Neural cell (in vitro differentiated cells): ENCODE results near the gene GALT. TPM values are rescaled to one million over a fixed set of nuclear protein-coding genes. Genes with fewer than 3 reads are reported as not detected.

Experiments
- H2AFZ ChIP-seq: fragments of 200-600, 300-800 bp; sonication (generic), shearing (Covaris generic); 2 replicates; pipeline ENCODE4 v1.6.0; 2014; ENCODE audit warnings: low read depth, mild to moderate bottlenecking, antibody characterized with exemption, low read length, moderate library complexity
- H3F3A ChIP-seq: fragments of 200-600 bp; shearing (Covaris generic); 2 replicates; pipeline ENCODE4 v1.6.1; 2016; ENCODE audit warnings: mild to moderate bottlenecking, moderate library complexity, mixed read lengths, antibody characterized with exemption, low read length; ENCODE audit not compliant: insufficient read depth, poor library complexity, severe bottlenecking
- H3K27ac ChIP-seq: fragments of 200-600, 300-800 bp; sonication (generic), shearing (Covaris generic); 2 replicates; pipeline ENCODE4 v1.5.1; 2014; ENCODE audit warnings: mild to moderate bottlenecking, low read length, moderate library complexity
- H3K27me3 ChIP-seq: fragments of 300-800, 200-600 bp; sonication (generic), shearing (Covaris generic); 2 replicates; pipeline ENCODE4 v1.6.0; 2014; ENCODE audit warnings: mild to moderate bottlenecking, low read depth, low read length, moderate library complexity; ENCODE audit not compliant: insufficient read depth
- H3K36me3 ChIP-seq: fragments of 300-800, 200-600 bp; sonication (generic), shearing (Covaris generic); 2 replicates; pipeline ENCODE4 v1.5.1; 2014; ENCODE audit warnings: mild to moderate bottlenecking, antibody characterized with exemption, low read length, moderate library complexity; ENCODE audit not compliant: insufficient read depth
- H3K4me2 ChIP-seq: fragments of 300-800, 200-600 bp; sonication (generic), shearing (Covaris generic); 2 replicates; pipeline ENCODE4 v1.6.0; 2014; ENCODE audit warnings: mild to moderate bottlenecking, low read length
- H3K4me3 ChIP-seq: fragments of 300-800, 200-600 bp; sonication (generic), shearing (Covaris generic); 2 replicates; pipeline ENCODE4 v1.5.1; 2014; ENCODE audit warnings: mild to moderate bottlenecking, low read length, moderate library complexity
- H3K79me2 ChIP-seq: fragments of 200-600 bp; shearing (Covaris generic); replicated peaks from 2 replicates; pipeline ENCODE4 v1.6.0; 2014; ENCODE audit warnings: mild to moderate bottlenecking, low read length, moderate library complexity; ENCODE audit not compliant: insufficient read depth
- H3K9ac ChIP-seq: fragments of 300-800, 200-600 bp; sonication (generic), shearing (Covaris generic); 2 replicates; pipeline ENCODE4 v1.6.1; 2016; ENCODE audit warnings: mild to moderate bottlenecking, low read length, mixed read lengths
- H3K9me2 ChIP-seq: fragments of 200-600 bp; shearing (Covaris generic); 2 replicates; pipeline ENCODE4 v1.6.1; 2016; ENCODE audit warnings: mild to moderate bottlenecking, low read length, mixed read lengths; ENCODE audit not compliant: insufficient read depth
- H3K9me3 ChIP-seq: fragments of 200-600, 300-800 bp; sonication (generic), shearing (Covaris generic); 2 replicates; pipeline ENCODE4 v1.6.1; 2016; ENCODE audit warnings: mild to moderate bottlenecking, mixed run types, low read length, moderate library complexity, mixed read lengths
- H4K20me1 ChIP-seq: fragments of 200-600 bp; shearing (Covaris generic); 2 replicates; pipeline ENCODE4 v1.6.1; 2016; ENCODE audit warnings: mild to moderate bottlenecking, mixed run types; ENCODE audit not compliant: insufficient read depth
- EP300 ChIP-seq: fragments of 450-650 bp; conservative IDR thresholded peaks from 2 replicates; pipeline ENCODE4 v1.6.1; 2014; ENCODE audit warnings: antibody characterized with exemption, mild to moderate bottlenecking, moderate library complexity; ENCODE audit not compliant: poor library complexity, severe bottlenecking
- EZH2 ChIP-seq: fragments of 200-600, 300-800 bp; shearing (Covaris generic), sonication (generic); IDR thresholded peaks from 2 replicates; pipeline ENCODE4 v1.6.1; 2014; ENCODE audit warnings: antibody characterized with exemption, low read length, borderline replicate concordance, mild to moderate bottlenecking; ENCODE audit not compliant: insufficient read depth, poor library complexity, severe bottlenecking
- MXI1 ChIP-seq: fragments of 450-650 bp; conservative IDR thresholded peaks from 2 replicates; pipeline ENCODE4 v1.6.1; 2014; ENCODE audit warnings: antibody characterized with exemption, mild to moderate bottlenecking; ENCODE audit not compliant: poor library complexity, severe bottlenecking
- POLR2AphosphoS5 ChIP-seq: IDR thresholded peaks from 2 replicates; pipeline ENCODE4 v1.6.1; 2012
- RAD21 ChIP-seq: fragments of 450-650 bp; conservative IDR thresholded peaks from 2 replicates; pipeline ENCODE4 v1.6.1; 2014; ENCODE audit warnings: antibody characterized with exemption, mild to moderate bottlenecking, moderate library complexity
- SMC3 ChIP-seq: fragments of 450-650 bp; conservative IDR thresholded peaks from 2 replicates; pipeline ENCODE4 v1.6.1; 2014; ENCODE audit warnings: antibody characterized with exemption, mild to moderate bottlenecking, moderate library complexity; ENCODE audit not compliant: poor library complexity
- TAF1 ChIP-seq: IDR thresholded peaks from 2 replicates; pipeline ENCODE4 v1.6.1; 2012; ENCODE audit warnings: low read depth
- polyA plus RNA-seq: library from polyadenylated mRNA; depleted of rRNA; stranded (reverse); fragments of >200 nt; gene quantifications from 2 replicates; pipeline ENCODE4 v1.2.3, GENCODE V29; 2014
- TF ChIP-seq, protein P1 (sequence below): fragments of 450-650 bp; IDR thresholded peaks from 2 replicates; pipeline ENCODE4 v1.5.1; 2014; ENCODE audit warnings: antibody characterized with exemption, mild to moderate bottlenecking, moderate library complexity; ENCODE audit not compliant: poor library complexity, severe bottlenecking
- TF ChIP-seq, protein P2 (sequence below): IDR thresholded peaks from 2 replicates; pipeline ENCODE4 v1.6.1; 2012; ENCODE audit warnings: borderline replicate concordance

Gene GALT
- polyA plus RNA-seq, 1 donor from 2014 or later: 116 TPM

DNA sequence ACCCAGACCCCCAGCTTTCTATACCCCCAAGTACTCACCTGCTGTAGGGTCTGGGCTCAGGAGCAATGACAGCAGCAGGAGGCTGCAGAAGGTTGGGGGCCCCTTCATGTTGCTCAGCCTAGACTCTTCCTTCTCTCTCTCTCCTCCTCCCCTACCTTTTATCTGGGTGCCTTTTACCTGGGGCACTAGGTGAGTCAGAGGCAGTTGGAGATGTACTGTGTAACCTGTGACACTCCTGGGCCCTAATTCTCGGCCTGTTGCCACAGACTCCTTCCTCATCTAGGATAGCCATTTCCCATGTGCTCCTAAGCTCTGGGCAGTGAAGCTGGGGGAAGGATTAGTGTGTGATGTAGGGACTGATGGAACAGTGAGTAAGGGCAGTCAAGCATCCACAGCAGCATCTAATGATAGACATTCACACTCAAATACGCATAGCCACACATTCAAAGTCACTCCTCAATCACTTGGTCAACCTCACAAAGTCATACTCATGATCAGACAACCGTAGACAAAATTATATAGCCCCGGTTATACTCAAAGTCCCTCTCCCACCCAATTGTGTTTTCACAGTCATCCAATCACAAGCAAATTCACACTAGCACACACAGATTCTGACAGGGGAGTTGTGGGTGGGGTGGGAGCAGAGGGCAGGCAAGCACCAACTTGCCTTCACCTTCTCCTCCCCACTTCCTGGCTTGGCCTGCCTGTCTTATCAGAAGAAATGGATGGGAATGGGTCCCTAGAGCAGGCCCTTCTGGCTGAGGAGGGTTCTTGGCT lies 16.2 kb downstream of the GALT start, which contains the start of gene CCL27:
TSS of gene CCL27 (minus strand) at position 132 of the 777 bp plus-strand sequence. CDS start at position 108, 24 bp downstream.
- no peaks in the 10 kb centered on the region for H3F3A ChIP-seq
- no peak within 1 kb of the TSS for H3K4me3 ChIP-seq
- H3K4me2 ChIP-seq: no peak within 1 kb of the TSS
- H3K27me3 ChIP-seq: no peaks in the 10 kb centered on the region
- H3K36me3 ChIP-seq: no peaks in the 10 kb centered on the region
- H3K9ac ChIP-seq: no peak within 1 kb of the TSS
- H2AFZ ChIP-seq: no peak within 1 kb of the TSS
- no peaks in the 10 kb centered on the region for H3K79me2 ChIP-seq
- TF ChIP-seq TAF1 (no peak), MXI1 (no peak), SMC3 (no peak), EZH2 (no peak), POLR2AphosphoS5 (no peak)
- H3K27ac ChIP-seq: no peak within 1 kb of the TSS
- no peaks in the 10 kb centered on the region for H4K20me1 ChIP-seq
- H3K9me2 ChIP-seq: no peaks in the 10 kb centered on the region
- no peaks in the 10 kb centered on the region for H3K9me3 ChIP-seq

DNA sequence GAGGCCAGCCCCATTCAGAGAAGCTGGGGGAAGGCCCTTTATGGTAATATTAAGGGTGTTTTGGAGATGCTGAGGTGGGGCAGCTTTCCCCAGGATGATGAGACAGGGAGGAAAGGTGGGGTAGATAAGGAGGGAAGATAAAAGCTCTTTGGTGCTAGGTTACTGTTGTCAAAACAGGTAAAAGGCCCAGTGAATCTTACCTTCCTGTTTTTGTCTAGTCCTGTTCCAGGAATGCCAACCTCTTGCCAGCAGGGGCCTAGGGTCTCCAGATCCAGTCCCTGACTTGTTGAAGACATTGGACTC lies 16.8 kb downstream of the GALT start:
- no peaks in the 10 kb centered on the region for H3K79me2 ChIP-seq
- H3K4me2 ChIP-seq: no peak overlapping the region
- H3K27me3 ChIP-seq: no peaks in the 10 kb centered on the region
- TF ChIP-seq EZH2 (no peak), SMC3 (no peak), RAD21 (no peak), EP300 (no peak), TAF1 (no peak), MXI1 (no peak), POLR2AphosphoS5 (no peak)
- TF ChIP-seq, protein P1, sequence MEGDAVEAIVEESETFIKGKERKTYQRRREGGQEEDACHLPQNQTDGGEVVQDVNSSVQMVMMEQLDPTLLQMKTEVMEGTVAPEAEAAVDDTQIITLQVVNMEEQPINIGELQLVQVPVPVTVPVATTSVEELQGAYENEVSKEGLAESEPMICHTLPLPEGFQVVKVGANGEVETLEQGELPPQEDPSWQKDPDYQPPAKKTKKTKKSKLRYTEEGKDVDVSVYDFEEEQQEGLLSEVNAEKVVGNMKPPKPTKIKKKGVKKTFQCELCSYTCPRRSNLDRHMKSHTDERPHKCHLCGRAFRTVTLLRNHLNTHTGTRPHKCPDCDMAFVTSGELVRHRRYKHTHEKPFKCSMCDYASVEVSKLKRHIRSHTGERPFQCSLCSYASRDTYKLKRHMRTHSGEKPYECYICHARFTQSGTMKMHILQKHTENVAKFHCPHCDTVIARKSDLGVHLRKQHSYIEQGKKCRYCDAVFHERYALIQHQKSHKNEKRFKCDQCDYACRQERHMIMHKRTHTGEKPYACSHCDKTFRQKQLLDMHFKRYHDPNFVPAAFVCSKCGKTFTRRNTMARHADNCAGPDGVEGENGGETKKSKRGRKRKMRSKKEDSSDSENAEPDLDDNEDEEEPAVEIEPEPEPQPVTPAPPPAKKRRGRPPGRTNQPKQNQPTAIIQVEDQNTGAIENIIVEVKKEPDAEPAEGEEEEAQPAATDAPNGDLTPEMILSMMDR: no peak
- TF ChIP-seq, protein P2, sequence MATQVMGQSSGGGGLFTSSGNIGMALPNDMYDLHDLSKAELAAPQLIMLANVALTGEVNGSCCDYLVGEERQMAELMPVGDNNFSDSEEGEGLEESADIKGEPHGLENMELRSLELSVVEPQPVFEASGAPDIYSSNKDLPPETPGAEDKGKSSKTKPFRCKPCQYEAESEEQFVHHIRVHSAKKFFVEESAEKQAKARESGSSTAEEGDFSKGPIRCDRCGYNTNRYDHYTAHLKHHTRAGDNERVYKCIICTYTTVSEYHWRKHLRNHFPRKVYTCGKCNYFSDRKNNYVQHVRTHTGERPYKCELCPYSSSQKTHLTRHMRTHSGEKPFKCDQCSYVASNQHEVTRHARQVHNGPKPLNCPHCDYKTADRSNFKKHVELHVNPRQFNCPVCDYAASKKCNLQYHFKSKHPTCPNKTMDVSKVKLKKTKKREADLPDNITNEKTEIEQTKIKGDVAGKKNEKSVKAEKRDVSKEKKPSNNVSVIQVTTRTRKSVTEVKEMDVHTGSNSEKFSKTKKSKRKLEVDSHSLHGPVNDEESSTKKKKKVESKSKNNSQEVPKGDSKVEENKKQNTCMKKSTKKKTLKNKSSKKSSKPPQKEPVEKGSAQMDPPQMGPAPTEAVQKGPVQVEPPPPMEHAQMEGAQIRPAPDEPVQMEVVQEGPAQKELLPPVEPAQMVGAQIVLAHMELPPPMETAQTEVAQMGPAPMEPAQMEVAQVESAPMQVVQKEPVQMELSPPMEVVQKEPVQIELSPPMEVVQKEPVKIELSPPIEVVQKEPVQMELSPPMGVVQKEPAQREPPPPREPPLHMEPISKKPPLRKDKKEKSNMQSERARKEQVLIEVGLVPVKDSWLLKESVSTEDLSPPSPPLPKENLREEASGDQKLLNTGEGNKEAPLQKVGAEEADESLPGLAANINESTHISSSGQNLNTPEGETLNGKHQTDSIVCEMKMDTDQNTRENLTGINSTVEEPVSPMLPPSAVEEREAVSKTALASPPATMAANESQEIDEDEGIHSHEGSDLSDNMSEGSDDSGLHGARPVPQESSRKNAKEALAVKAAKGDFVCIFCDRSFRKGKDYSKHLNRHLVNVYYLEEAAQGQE: no peak
- H3K9ac ChIP-seq: no peak overlapping the region
- H3K4me3 ChIP-seq: no peak overlapping the region
- no peak overlapping the region for H2AFZ ChIP-seq
- no peaks in the 10 kb centered on the region for H4K20me1 ChIP-seq
- no peaks in the 10 kb centered on the region for H3F3A ChIP-seq
- H3K27ac ChIP-seq: no peak overlapping the region
- H3K9me2 ChIP-seq: no peaks in the 10 kb centered on the region
- no peaks in the 10 kb centered on the region for H3K36me3 ChIP-seq
- H3K9me3 ChIP-seq: no peaks in the 10 kb centered on the region
